Prostate gland (tissue), 2 donors: ENCODE data around the gene PAOX. TPM values are rescaled to one million over a fixed set of nuclear protein-coding genes. Genes with fewer than 3 reads are reported as not detected.
"Not testable (repeated sequence)": the region's sequence is repeated elsewhere in the genome, so short reads cannot be mapped to it uniquely, and the experiment has no call there.

Source experiments
- DNase-seq: peaks from one replicate; pipeline ENCODE4 v3.0.0-alpha.2; 2019; ENCODE audit warnings: low spot score
- H3K27ac ChIP-seq, 2 donors: fragments of 200-600 bp; sonication (generic); 2 replicates each; pipeline ENCODE4 v1.5.1; 2017 to 2019
- H3K27me3 ChIP-seq: fragments of 200-600 bp; sonication (generic); replicated peaks from 2 replicates; pipeline ENCODE4 v1.5.1; 2019; ENCODE audit not compliant: insufficient read depth
- H3K36me3 ChIP-seq, 2 donors: fragments of 200-600 bp; sonication (generic); 1 replicate in 1 of 2; 2 replicates in 1 of 2; pipeline versions ENCODE4 v1.5.1 to v1.8.1; 2017 to 2019
- H3K4me1 ChIP-seq: fragments of 200-600 bp; sonication (generic); replicated peaks from 2 replicates; pipeline ENCODE4 v1.5.1; 2019
- H3K4me3 ChIP-seq, 2 donors: fragments of 200-600 bp; sonication (generic); 2 replicates each; pipeline ENCODE4 v1.5.1; 2017 to 2019
- H3K9me3 ChIP-seq: fragments of 200-600 bp; sonication (generic); 2 replicates; pipeline ENCODE4 v1.5.1; 2017
- CTCF ChIP-seq, 4 experiments: fragments of 200-600 bp in 2 of 4; fragments of 450-650 bp in 2 of 4; sonication (generic) in 2 of 4; IDR thresholded peaks; 1 replicate in 3 of 4; 2 replicates in 1 of 4; pipeline ENCODE4 v1.5.1; 2016 to 2019; ENCODE audit warnings: antibody characterized with exemption in 4 of 4, mild to moderate bottlenecking in 2 of 4, moderate library complexity in 2 of 4
- POLR2A ChIP-seq: fragments of 450-650 bp; IDR thresholded peaks from one replicate; pipeline ENCODE4 v1.6.1; 2016; ENCODE audit warnings: antibody characterized with exemption, mild to moderate bottlenecking
- POLR2AphosphoS5 ChIP-seq: sonication (generic); formaldehyde crosslinking; IDR thresholded peaks from one replicate; pipeline ENCODE4 v1.6.1; 2017; ENCODE audit warnings: antibody characterized with exemption
- WGBS: methylation state at CpG from one replicate; pipeline ENCODE4 v1.1.5; 2018; 5-methylcytosine and 5-hydroxymethylcytosine counted together
- intact Hi-C: fragments of 100-400 bp; cut with DNase I; formaldehyde crosslinking; loops from one replicate; pipeline ENCODE4 v1.14.2; 2022
- total RNA-seq, 2 donors: library from RNA; depleted of rRNA; stranded (reverse); fragments of >200 nt; gene quantifications; one replicate each; pipeline ENCODE4 v1.1.0, GENCODE V29; 2016

Gene PAOX
- total RNA-seq, 2 donors from 2014 or later, result 17.5 to 20.2 TPM

GRCh38 chr10:133375357-133376115 lies 3.5 kb upstream of the PAOX start:
- DNase-seq, result no peak
- intact Hi-C loops, result no loop called here
- WGBS, result 82% methylated on average over 12 of the region's 12 CpGs
- H3K4me3 ChIP-seq, result no peak overlapping the region
- no peak overlapping the region for H3K27ac ChIP-seq
- no peaks in the 10 kb centered on the region for H3K9me3 ChIP-seq
- peaks cover under 1% of the 10 kb centered on the region in 2 donors for H3K36me3 ChIP-seq
- H3K4me1 ChIP-seq, result peaks cover 4% of the 10 kb centered on the region
- no peaks in the 10 kb centered on the region for H3K27me3 ChIP-seq
- no peak for TF ChIP-seq POLR2AphosphoS5
- no peak for TF ChIP-seq CTCF (IDR thresholded peaks at IDR 0.05)
- TF ChIP-seq POLR2A, result no peak

- 96% methylated on average over 5 of the region's 5 CpGs for WGBS
- H3K4me1 ChIP-seq, DNase-seq, intact Hi-C loops, H3K36me3 ChIP-seq, H3K27me3 ChIP-seq, H3K4me3 ChIP-seq, H3K9me3 ChIP-seq: not testable (repeated sequence)
- peak overlapping the region in 1 of 2 donors; percentile 80 for H3K27ac ChIP-seq
Measured at GRCh38 chr10:133376183-133376582, 2.9 kb upstream of the PAOX start.

GRCh38 chr10:133377025-133377817 lies 1.8 kb upstream of the PAOX start:
- 85% methylated on average over 21 of the region's 30 CpGs for WGBS
- Histone ChIP-seq H3K27ac (peak overlapping the region; percentile 36 to 80), H3K36me3 (no peaks in the 10 kb centered on the region), H3K9me3 (no peaks in the 10 kb centered on the region), H3K4me1 (peaks cover 4% of the 10 kb centered on the region), H3K4me3 (no peak overlapping the region), H3K27me3 (no peaks in the 10 kb centered on the region)
- no peak for DNase-seq
- intact Hi-C loops, result no loop called here
- TF ChIP-seq POLR2A (no peak), CTCF (IDR thresholded peaks at IDR 0.05) (no peak), POLR2AphosphoS5 (no peak)

- no peaks in the 10 kb centered on the region for H3K27me3 ChIP-seq
- peaks cover 4% of the 10 kb centered on the region for H3K4me1 ChIP-seq
- intact Hi-C loops, result no loop called here
Measured at GRCh38 chr10:133377818-133378250, 1.2 kb upstream of the PAOX start.

More at GRCh38 chr10:133377818-133378250, 1.2 kb upstream of the PAOX start:
- H3K36me3 ChIP-seq, result no peaks in the 10 kb centered on the region
- 19% methylated on average over 13 of the region's 20 CpGs for whole genome bisulfite sequencing
- no peak for DNase-seq
- TF ChIP-seq POLR2A (no peak), CTCF (IDR thresholded peaks at IDR 0.05) (no peak), POLR2AphosphoS5 (no peak)
- H3K27ac ChIP-seq, result peak overlapping the region; percentile 80
- H3K9me3 ChIP-seq, result no peaks in the 10 kb centered on the region
- peak overlapping the region; percentile 75 to 85 for H3K4me3 ChIP-seq
